Inflammatory macrophage treated with lipopolysaccharide for 4 hours (primary cell): ENCODE measurements around the gene GALNT13.

Experiments
- DNase-seq: peaks from one replicate; pipeline ENCODE4 v3.0.0-alpha.2; 2020

GALNT13 gene

DNA sequence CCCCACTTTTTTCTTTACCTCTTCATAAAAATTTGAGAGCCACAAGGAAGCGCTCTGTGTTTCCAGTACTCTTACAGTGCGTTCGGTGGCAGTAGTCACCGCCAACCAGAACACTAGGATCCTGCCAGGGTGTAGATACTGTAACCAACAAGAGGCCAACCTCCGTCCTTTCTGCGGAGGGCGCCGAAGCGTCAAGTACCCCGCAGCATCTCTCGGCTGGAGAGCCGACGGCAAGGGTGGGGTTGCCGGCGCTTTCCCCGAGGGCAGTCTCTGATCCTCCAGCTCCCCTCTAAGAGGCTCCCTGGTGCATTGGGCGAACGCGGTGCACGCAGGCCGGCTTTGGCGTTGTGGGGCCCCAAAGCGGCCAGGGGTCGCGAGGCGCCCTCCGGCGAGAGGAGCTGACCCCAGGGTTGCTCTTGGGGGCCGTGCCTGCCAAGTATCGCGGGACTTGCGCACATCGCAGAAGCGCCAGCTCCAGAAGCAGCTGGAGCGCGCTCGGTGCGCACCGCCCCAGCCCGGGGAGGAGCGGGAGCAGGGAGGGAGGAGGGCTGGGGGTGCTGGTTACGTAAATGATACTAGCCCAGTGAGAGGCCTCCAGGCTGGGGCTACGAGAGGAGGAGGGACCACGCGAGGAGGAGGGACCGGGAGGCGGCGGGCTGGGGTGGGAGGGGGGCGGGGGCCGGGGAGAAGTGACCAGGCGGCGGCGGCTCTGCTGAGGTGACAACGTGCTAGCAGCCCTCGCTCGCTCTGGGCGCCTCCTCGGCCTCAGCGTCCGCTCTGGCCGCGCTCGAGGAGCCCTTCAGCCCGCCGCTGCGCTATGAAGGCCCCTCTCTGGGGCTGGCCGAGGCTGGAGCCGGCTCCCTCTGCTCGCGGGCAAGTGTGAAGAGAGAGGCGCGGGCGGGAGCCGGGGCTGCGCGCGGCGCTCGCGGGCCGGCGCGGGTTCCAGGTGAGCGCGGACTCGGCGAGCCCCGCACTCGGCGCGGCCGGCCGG, at the start of gene GALNT13:
GALNT13 (plus strand) TSS at position 692 of the 991 bp plus-strand sequence.
- no peak for DNase-seq

DNA sequence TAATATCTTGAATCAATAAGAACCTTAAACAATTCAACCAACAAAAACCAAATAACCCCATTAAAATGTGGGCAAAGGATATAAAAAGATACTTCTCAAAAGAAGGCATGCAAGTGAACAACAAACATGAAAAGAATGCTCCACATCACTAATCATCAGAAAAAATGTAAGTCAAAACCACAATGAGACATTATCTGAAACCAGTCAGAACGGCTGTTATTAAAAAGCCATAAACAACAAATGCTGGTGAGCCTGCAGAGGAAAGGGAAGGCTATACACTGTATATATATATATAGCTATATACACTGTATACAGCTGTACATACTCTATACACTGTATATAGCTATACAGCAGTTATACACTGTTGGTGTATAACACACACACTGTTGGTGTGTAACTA, 47.8 kb upstream of the GALNT13 start:
- no peak for DNase-seq

DNA sequence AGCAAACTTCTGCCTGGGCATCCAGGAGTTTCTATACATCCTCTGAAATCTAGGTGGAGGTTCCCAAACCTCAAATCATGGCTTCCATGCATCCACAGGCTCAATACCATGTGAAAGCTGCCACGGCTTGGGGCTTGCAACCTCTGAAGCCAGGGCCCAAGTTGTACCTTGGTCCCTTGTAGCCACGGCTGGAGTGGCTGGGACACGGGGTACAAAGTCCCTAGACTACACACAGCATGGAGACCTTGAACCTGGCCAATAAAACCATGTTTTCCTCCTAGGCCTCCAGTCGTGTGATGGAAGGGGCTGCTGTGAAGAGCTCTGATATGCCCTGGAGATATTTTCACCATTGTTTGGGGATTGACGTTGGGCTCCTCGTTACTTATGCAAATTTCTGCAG, 43.4 kb upstream of the GALNT13 start:
- no peak for DNase-seq

DNA sequence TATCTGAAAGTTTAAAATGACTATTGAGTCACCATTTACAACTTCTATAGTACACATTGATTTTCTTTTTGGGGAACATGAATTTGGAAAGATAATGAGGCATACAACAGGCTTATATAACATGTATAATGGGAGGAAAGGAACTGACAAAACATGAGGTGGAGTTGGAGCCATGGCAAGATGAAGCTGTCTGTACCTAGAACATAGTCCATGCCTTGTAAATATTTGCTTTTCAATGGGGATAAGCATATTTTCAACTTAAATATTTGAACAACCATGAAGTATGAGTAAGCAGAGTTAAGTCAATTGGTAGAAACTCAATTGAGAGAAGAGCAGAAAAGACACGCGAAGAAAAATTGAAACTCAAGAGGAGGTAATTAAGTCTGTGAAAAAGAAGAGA, 37.1 kb upstream of the GALNT13 start:
- no peak for DNase-seq

DNA sequence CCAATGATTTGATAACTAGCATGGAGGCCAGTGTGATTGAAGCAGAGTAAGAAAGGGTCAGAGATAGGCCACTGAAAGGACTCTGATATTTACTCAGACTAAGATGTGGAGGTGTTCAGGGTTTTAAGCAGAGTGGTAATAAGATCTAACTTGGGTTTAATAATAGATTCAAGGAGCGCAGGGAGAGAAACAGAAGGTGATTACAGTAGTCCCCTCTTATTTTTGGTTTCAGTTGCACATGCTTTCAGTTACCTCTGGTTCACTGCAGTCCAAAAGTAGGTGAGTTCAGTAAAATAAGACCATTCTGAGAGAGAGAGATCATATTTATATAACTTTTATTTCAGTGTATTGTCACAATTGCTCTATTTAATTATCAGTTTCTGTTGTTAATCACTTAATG, 13.5 kb upstream of the GALNT13 start:
- no peak for DNase-seq

DNA sequence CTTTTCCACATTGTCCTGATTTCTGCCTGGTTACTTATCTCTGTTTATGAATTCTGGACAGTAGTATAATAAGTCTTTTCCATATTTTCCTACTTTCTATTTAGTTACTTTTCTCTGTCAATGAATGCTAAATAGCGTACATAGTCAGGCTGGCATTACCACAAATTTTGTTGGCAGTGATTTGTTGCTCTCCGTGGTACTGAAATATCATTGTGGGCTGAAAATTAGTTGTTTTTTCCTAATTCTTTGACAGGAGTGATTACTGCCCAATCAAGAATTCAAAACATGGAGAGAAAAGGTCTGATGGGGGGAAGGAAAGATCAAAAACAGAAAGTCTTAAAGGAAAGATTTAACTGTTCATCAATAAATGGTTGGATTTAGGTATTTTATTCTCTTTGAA, 7.7 kb upstream of the GALNT13 start:
- DNase-seq, result no peak

DNA sequence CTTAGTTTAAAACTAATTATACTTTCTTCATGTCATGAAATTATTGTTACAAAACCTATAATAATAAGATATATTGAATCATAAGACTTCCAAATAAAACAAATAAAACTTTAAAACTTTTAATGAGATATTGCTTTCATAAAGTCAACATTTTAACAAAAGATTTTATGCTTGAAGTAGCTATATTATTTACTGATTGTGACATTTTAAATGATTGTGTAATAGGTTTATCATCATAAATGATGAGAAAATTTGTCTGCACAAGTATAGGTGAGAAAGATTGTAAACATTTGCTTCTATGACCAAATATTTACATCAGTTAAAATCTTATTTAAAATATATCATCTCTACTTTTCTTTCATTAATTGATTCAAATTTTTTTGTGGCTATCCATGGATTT, 5.1 kb upstream of the GALNT13 start:
- no peak for DNase-seq

DNA sequence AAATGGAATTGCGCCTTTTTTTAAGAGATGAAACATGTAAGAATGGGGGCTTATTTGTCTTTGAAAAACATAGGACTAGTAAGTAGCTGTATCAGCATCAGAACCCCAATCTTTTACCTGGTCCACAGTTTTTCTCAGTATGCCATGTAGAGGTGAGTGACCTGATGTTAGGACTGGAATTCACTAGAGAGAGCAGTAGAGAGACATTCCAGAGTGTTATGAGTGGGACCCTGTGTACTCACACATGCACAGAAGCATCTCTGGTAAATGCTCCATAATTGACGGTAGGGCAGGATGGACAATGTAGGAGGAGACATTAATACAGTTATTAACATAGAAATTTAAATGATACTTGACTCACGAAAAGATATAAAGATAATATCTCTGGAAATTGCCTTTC, 1.4 kb upstream of the GALNT13 start:
- DNase-seq, result no peak

DNA sequence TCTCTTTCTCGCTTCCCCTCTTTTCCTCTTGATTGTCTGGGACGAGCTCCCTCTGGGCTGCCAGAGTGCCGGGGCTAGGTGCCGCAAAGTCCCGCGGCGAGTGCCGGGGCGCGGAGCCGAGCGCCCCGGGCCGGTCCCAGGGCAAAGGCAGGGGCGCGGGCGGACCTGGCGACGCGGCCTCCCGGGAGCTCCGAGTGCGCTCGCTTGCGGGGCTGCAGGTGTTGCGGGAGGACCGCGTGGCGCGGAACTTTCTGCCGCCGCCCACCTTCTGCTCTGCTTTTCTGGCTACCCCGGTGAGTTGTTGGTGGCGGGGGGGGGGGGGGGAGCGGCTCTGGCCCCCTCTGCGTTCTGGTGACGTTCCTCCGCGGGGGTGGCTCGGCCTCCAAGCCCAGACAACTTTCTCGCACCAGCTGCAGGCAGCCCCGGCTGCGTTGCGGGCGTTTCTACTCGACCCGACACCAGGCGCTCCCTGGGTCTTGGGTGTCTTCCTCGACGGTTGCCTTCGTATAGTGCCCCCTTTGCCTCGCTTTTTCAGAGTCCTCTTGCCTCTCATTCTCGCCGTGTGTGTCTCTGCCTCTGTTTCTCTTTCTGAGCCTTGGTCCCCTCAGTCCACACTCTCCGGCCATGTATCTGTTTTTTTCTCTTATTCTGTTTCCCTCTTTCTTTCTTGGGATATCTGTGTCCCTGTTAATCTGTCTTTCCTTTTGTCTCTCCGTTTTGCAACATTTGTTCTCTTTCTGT, 759 bp downstream of the GALNT13 start:
- DNase-seq, result no peak

DNA sequence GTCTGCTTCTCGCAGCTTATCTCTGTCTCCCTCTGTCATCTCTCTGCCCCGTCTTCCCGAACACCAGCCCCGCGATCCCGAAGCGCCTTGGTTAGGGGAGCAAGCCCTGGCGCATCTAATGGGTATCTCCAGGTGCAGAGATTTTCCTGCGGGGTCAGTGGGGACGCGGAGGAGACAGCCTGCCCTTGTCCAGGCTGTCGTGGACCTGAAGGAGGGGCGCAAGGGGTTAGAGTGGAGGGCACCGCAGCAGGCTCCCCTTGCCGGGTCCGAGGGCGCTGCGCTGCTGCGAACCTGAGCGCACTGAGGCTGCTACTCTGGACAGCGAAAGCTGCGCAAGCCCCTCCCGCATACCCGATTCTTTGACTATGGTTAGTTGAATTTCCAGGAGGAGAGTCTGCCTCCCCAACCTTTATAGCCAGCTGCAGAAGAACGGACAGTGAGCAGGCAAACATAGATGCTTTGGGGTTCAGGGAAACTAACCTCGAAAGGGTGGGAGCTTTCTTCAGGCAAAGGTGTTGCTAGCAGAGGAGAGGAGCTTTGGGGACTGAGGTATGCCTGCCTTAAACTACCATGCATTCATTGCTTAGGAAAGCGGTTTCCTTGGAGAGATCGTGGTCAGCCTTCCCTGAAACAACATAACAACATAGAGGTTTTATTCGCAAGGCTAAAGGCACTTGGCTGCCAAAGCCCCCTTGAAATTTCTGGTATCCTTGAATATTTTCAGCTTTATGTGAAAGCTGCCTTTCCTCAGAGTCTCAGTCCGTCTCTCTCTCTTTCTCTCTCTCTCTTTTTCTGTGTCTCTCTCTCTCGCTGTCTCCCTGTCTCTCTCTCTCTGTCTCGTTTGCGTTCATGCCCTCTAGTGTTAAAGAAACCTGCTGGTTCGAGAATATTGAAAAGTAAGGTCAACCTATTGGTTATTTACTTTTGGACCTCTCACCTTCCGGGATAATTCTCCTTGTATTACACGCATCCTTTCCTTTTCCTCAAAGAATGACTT, 1.6 kb downstream of the GALNT13 start:
- no peak for DNase-seq

DNA sequence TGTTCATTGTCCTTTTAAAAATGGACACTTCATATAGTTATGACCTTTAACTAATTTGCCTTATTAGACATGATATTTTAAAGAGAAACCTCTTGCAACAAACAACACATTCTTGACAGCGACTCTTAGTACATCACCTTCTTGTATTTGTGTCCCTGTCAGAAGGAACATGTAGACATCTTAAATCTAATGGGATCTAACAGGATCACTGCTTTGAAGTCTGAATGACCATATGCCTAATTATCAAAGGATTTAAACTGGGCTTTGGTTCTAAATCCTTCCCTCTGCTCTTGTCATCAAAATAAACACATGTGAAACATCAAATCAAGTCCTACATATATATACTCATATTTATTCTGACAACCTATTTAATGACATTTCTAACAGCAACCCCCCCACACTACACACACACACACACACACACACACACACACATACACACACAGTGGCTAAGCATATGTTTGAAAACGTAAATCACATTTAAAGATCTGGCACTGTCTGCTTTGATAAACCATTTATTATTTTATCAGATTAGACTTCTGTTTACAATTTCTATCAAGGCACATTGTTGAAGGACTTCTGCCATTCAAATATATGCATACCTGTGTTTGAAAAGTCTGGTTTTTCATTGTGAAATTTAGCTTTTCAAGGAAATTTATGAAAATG, 4.2 kb downstream of the GALNT13 start:
- DNase-seq, result no peak

DNA sequence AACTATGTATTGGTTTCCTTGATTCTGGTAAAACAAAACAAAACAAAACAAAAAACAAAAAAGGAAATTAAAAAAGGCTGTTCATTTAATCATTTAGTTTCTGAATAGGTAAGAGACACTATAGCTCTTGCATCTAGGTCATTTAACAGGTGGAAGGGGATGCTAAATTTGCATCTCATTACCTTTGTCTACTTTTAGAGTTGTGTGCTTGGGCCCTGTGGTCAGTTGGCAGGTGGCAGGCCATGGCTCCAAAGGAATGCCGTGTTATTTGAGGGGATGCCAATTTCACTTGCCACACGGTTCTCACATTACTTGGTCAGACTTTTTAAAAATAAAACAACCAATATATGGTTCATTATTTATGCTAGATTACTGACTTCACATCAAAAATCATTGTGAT, 9.2 kb downstream of the GALNT13 start:
- no peak for DNase-seq

DNA sequence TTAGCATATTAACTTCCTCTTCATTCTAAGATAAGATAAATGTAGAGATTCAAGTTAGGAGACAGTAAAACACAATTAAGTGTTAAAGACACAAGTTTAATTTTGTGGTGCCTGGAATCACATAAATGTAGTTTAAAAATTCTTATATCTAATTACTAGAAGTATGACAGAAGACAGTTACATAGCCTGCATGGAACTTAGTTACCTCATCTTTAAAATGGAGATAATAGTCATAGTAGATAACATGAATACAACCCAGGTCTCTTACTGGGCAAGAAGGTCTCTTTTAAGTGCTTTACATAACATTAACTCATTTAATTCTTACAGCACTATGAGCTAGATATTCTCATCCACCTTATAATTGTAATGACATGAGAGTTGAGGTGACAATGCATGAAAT, 15.1 kb downstream of the GALNT13 start:
- no peak for DNase-seq

DNA sequence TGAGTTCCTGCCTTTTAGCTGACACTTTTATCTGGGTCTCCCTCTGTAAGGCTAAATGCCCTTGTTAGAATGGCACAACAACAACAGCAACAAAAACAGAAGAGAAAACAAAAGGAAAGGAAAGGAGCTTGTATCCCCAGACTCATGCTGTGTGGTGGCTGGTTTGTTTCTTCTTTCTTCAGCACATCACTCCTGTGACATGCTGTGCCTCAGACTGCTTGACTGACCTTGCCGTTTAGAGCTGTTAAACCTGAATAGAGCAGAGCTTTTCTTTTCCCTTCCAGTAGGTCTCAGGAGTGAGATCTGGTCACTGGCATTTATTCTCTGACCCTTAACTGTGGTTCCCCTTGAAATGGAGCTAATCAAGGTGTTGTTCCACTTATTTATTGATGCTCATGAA, 18.9 kb downstream of the GALNT13 start:
- DNase-seq, result no peak

DNA sequence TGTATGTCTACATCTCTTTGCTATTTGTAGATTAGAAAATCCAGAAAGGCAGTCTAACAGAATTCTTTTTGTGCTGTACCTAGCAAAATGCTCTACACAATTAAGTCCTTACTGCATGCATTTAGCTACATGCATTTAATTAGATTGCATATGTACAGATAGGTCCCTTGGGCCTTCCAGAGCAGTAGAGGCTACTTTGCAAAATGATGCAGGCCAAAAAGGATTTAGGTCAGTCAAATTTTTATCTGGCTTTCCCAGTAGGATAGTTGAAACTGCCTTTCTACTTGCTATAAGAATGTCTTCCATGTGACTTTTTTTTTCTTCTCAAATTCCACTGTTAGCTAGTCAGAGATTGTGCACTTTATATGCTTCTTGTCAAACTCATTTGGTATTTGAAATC, 19.3 kb downstream of the GALNT13 start:
- no peak for DNase-seq

DNA sequence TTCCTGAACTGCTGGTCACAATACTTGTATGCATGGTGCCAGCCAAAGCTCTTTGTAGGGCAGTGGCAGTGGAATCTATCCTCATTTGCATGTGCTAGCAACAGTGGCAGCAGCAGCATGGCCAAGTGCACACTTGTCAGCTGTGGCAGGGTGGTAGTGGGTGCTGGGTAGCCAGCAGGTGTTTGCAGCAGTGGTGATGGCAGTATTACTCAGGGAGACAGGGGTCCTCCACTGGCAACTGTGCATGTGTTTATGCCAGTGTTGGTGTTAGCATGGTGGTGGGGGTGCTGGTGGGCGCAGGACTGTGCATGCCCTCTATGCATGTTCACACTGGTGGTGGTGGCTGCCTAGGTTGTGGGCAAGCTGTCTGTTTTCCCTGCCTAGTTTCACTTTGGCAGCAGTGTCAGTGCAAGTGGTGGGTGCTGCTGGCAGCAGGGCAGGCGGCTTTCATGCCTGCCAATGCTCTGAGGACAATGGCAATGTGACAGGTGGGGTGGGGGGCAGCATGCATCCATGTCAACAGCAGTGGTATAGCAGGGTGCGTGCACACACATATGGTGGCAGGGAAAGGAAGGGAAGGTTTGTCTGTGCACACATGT, 41.2 kb downstream of the GALNT13 start:
- no peak for DNase-seq

DNA sequence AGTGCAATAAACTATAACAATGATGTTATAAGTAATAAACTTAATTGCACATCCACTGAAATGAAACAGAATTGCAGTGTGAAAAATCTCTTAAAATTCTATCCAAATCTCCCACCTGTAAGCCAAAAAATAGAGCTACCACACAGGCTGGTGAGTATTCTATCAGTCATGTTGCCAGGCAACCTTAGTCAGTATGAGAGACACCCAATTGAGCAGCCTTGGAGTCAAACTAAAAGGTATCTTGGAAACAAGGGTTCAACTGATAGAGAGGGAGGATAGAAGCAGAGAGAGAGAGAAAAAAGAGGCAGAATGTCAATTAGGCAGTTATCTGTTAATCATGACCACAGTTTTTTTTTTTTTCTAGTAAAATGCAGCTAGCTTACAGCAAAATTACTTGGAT, 45.8 kb downstream of the GALNT13 start:
- DNase-seq, result no peak

DNA sequence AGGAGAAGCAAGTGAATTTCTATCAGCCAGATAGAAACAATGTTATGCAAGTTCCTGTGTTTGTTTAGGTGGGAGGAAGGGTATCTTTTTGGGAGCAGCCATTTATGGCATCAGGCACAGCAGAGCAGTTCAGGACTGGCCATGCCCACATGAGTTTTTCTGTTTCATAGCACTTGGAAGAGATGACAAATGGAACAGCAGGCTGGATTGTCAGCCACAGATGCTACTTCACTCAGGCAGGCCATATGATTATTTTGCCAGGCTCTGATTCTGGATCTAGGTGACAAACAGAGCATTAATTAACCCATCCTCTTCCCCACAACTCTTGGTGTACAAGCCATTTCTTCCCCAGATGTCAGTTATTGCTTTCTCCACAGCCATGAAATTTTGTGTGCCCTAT, 63.8 kb downstream of the GALNT13 start:
- no peak for DNase-seq

DNA sequence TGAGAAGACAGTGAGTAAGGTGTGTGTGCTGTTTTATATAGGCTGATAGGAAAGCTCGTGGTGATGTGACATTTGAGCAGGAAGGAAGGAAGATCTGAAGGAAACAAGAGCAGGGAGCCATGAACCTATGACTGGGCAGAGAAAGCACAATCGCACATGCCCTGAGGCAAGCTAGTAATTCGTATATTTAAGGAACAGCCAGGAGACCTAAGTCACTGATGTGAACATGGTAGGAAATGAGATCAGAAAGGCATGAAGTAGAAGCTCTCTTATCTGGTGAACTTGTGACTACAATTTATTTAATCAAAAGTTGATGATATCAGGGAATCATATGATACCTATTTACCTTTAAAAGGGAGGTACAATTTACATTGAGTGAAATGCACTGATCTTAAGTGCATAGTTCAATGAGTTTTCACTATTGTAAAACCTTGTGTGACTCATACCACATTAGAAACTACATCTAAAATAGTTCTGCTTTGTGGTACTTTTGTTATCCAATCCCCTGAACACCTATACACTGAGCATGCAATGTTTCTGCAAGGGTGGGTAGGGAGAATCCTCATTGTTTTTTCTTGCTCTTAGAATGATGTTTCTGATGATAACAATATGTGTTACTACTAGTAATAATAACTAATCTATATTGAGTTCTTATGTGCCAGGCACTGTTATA, 67.5 kb downstream of the GALNT13 start:
- no peak for DNase-seq

DNA sequence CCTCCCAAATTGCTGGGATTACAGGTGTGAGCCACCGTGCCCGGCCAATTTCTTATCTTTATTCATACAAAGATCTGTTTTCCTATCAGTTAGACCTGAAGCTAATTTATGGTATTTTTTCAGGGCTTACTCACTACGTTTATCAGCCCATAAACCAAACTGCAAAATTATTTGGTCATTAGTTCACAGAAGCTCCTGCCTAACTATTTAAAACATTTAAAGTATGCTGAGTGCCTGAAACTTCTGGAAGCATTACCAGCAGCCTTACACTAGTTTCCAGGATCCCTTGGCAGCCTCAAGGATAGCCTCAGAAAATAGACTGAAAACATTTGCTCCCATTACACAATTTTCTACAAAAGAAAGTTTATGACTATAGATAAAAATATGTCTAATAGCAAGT, 68.8 kb downstream of the GALNT13 start:
- no peak for DNase-seq

DNA sequence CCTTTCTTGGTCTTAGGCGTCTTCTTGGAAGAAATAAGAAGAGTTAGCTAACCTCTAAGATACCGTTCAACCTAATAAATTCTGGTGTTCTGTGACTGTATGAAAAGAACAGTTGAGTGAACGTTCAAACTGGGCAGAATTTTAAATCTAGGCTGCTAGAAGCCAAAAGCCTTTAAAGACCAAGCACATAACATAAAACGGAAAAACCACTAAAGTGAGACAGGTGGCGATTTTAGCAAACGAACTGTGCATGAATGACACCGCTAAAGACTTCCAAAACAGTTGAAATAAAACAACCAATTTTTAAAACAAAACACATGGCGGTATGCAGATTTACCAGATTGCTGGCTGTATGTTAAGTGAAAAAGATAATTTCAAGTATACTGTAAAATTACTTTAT, 73.1 kb downstream of the GALNT13 start:
- DNase-seq, result no peak
